Endothelial cell (in vitro differentiated cells): Measurements from ENCODE around the gene MPL. TPM values are rescaled to one million over a fixed set of nuclear protein-coding genes. Genes with fewer than 3 reads are reported as not detected.

Experiments
- DNase-seq: peaks from one replicate; pipeline ENCODE4 v3.0.0; 2021; ENCODE audit warnings: low spot score
- H3K27ac Mint-ChIP-seq: one replicate; pipeline ENCODE4 v1.8.0; 2021; ENCODE audit warnings: mixed read lengths, inconsistent platforms; ENCODE audit not compliant: unreplicated experiment
- H3K27me3 Mint-ChIP-seq: one replicate; pipeline ENCODE4 v1.8.0; 2021; ENCODE audit warnings: mild to moderate bottlenecking, moderate library complexity, mixed read lengths, inconsistent platforms; ENCODE audit not compliant: unreplicated experiment
- H3K36me3 Mint-ChIP-seq: one replicate; pipeline ENCODE4 v1.8.0; 2021; ENCODE audit warnings: mild to moderate bottlenecking, low read depth, mixed read lengths, inconsistent platforms; ENCODE audit not compliant: unreplicated experiment
- H3K4me1 Mint-ChIP-seq: one replicate; pipeline ENCODE4 v1.8.0; 2021; ENCODE audit warnings: mild to moderate bottlenecking, mixed read lengths, inconsistent platforms; ENCODE audit not compliant: unreplicated experiment
- H3K4me3 Mint-ChIP-seq: one replicate; pipeline ENCODE4 v1.8.0; 2021; ENCODE audit warnings: mild to moderate bottlenecking, mixed read lengths, inconsistent platforms; ENCODE audit not compliant: unreplicated experiment
- H3K9me3 Mint-ChIP-seq: one replicate; pipeline ENCODE4 v1.8.0; 2021; ENCODE audit warnings: mixed read lengths, inconsistent platforms; ENCODE audit not compliant: unreplicated experiment
- CTCF ChIP-seq: fragments of 200-600 bp; sonication (generic); IDR thresholded peaks from one replicate; pipeline ENCODE4 v1.5.0; 2021; ENCODE audit warnings: antibody characterized with exemption; ENCODE audit not compliant: unreplicated experiment
- total RNA-seq: library from RNA; stranded (reverse); fragmentation: NEBNext Ultra II Directional; extraction: Animal tissue kit (Norgen Biotek cat#: 25700); gene quantifications from one replicate; pipeline ENCODE4 v1.2.1, GENCODE V29; 2021; ENCODE audit not compliant: unreplicated experiment

MPL gene
- total RNA-seq, 1 donor from 2014 or later = 6.2 TPM

- peak; percentile 32 for DNase-seq
- H3K27ac Mint-ChIP-seq = no peak overlapping the region
Observed at GRCh38 chr1:43329995-43330751, 7.4 kb upstream of the MPL start.

GRCh38 chr1:43331688-43332087 lies 5.9 kb upstream of the MPL start:
- no peak overlapping the region for H3K27ac Mint-ChIP-seq
- TF ChIP-seq CTCF = no peak
- no peaks in the 10 kb centered on the region for H3K9me3 Mint-ChIP-seq
- peaks cover 20% of the 10 kb centered on the region for H3K4me1 Mint-ChIP-seq
- no peak overlapping the region for H3K4me3 Mint-ChIP-seq
- DNase-seq = no peak
- H3K27me3 Mint-ChIP-seq = peaks cover 16% of the 10 kb centered on the region
- peaks cover 17% of the 10 kb centered on the region for H3K36me3 Mint-ChIP-seq

More at GRCh38 chr1:43329995-43330751, 7.4 kb upstream of the MPL start:
- H3K27me3 Mint-ChIP-seq = peaks cover 12% of the 10 kb centered on the region
- H3K4me3 Mint-ChIP-seq = no peak overlapping the region
- no peaks in the 10 kb centered on the region for H3K9me3 Mint-ChIP-seq
- TF ChIP-seq CTCF = no peak
- H3K4me1 Mint-ChIP-seq = peaks cover 18% of the 10 kb centered on the region
- H3K36me3 Mint-ChIP-seq = peaks cover 24% of the 10 kb centered on the region

- Mint-ChIP-seq H3K27ac (no peak overlapping the region), H3K9me3 (no peaks in the 10 kb centered on the region), H3K27me3 (peaks cover 13% of the 10 kb centered on the region), H3K4me3 (no peak overlapping the region), H3K4me1 (peaks cover 40% of the 10 kb centered on the region), H3K36me3 (no peaks in the 10 kb centered on the region)
- DNase-seq = no peak
- TF ChIP-seq CTCF = no peak
Observed at GRCh38 chr1:43334453-43335205, 3.0 kb upstream of the MPL start.

GRCh38 chr1:43338001-43338400 lies 383 bp downstream of the MPL start:
- Mint-ChIP-seq H3K36me3 (peaks cover 3% of the 10 kb centered on the region), H3K9me3 (no peaks in the 10 kb centered on the region), H3K27me3 (peaks cover 13% of the 10 kb centered on the region), H3K4me1 (peaks cover 27% of the 10 kb centered on the region), H3K27ac (no peak overlapping the region), H3K4me3 (no peak overlapping the region)
- DNase-seq = no peak
- TF ChIP-seq CTCF = no peak
